ENCODE measurements around the gene LRRC56. TPM values are rescaled to one million over a fixed set of nuclear protein-coding genes. Genes with fewer than 3 reads are reported as not detected.

The LRRC56 gene
- under 1 TPM in 3 of 4 donors, not detected in 1; 0.13 to 0.69 (median 0.20) TPM for total RNA-seq

GRCh38 chr11:536841-537621 lies at the start of gene LRRC56:
TSS of gene LRRC56 (plus strand) at chr11:537527. CDS start at chr11:540685, 3,158 bp downstream.
- Histone ChIP-seq H3K4me3 (peak within 1 kb of the TSS in 1 of 2 donors; percentile 87), H3K36me3 (peaks cover 0 to 20% of the 10 kb centered on the region in 2 donors), H3K4me1 (peaks cover 0 to 51% (median 30%) of the 10 kb centered on the region in 3 donors), H3K9me3 (no peaks in the 10 kb centered on the region), H3K27ac (peak within 1 kb of the TSS in 3 of 4 donors; percentile 26 to 89 (median 28)), H3K27me3 (peaks cover 27% of the 10 kb centered on the region)
- WGBS, 2 donors (ENCODE audit: low coverage in 1 of 2): no CpG with 5 or more reads among the region's 93 CpGs
- no peak for TF ChIP-seq POLR2A (IDR thresholded peaks at IDR 0.05)
- TF ChIP-seq EP300 (IDR thresholded peaks at IDR 0.05): no peak
- TF ChIP-seq, protein P1, sequence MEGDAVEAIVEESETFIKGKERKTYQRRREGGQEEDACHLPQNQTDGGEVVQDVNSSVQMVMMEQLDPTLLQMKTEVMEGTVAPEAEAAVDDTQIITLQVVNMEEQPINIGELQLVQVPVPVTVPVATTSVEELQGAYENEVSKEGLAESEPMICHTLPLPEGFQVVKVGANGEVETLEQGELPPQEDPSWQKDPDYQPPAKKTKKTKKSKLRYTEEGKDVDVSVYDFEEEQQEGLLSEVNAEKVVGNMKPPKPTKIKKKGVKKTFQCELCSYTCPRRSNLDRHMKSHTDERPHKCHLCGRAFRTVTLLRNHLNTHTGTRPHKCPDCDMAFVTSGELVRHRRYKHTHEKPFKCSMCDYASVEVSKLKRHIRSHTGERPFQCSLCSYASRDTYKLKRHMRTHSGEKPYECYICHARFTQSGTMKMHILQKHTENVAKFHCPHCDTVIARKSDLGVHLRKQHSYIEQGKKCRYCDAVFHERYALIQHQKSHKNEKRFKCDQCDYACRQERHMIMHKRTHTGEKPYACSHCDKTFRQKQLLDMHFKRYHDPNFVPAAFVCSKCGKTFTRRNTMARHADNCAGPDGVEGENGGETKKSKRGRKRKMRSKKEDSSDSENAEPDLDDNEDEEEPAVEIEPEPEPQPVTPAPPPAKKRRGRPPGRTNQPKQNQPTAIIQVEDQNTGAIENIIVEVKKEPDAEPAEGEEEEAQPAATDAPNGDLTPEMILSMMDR (IDR thresholded peaks at IDR 0.05): no peak
- no peak for TF ChIP-seq POLR2AphosphoS5 (IDR thresholded peaks at IDR 0.05)
- no peak for ATAC-seq

- H3K27me3 ChIP-seq: no peaks in the 10 kb centered on the region
- no peak for ATAC-seq
- H3K27ac ChIP-seq: no peak overlapping the region
- H3K4me1 ChIP-seq: no peaks in the 10 kb centered on the region
- H3K4me3 ChIP-seq: no peak overlapping the region
- TF ChIP-seq, protein P1 (IDR thresholded peaks at IDR 0.05): no peak
- no peak for TF ChIP-seq POLR2A (IDR thresholded peaks at IDR 0.05)
- no peaks in the 10 kb centered on the region for H3K9me3 ChIP-seq
- peaks cover 0 to 49% of the 10 kb centered on the region in 2 donors for H3K36me3 ChIP-seq
- no CpG with 5 or more reads among the region's 22 CpGs for WGBS, 2 donors (ENCODE audit: low coverage in 1 of 2)
Measured at GRCh38 chr11:487571-488021, 49.7 kb upstream of the LRRC56 start.

- no peaks in the 10 kb centered on the region for H3K4me1 ChIP-seq
- TF ChIP-seq EP300 (IDR thresholded peaks at IDR 0.05) (no peak), POLR2A (IDR thresholded peaks at IDR 0.05) (no peak), POLR2AphosphoS5 (IDR thresholded peaks at IDR 0.05) (no peak)
- TF ChIP-seq, protein P1 (IDR thresholded peaks at IDR 0.05): no peak
- no CpG with 5 or more reads among the region's 25 CpGs for WGBS, 2 donors (ENCODE audit: low coverage in 1 of 2)
- no peak for ATAC-seq
- no peaks in the 10 kb centered on the region for H3K9me3 ChIP-seq
- peaks cover 0 to 54% of the 10 kb centered on the region in 2 donors for H3K36me3 ChIP-seq
- H3K27me3 ChIP-seq: no peaks in the 10 kb centered on the region
- H3K4me3 ChIP-seq: no peak overlapping the region
- no peak overlapping the region for H3K27ac ChIP-seq
Measured at GRCh38 chr11:488062-488461, 49.3 kb upstream of the LRRC56 start.

GRCh38 chr11:488579-488978 lies 48.7 kb upstream of the LRRC56 start:
- H3K4me3 ChIP-seq: no peak overlapping the region
- no peak overlapping the region for H3K27ac ChIP-seq
- 94% methylated on average over 6 of the region's 19 CpGs; no CpG with 5 or more reads in 1 of the 2 donors for WGBS, 2 donors (ENCODE audit: low coverage in 1 of 2)
- TF ChIP-seq POLR2AphosphoS5 (IDR thresholded peaks at IDR 0.05) (no peak), POLR2A (IDR thresholded peaks at IDR 0.05) (no peak), EP300 (IDR thresholded peaks at IDR 0.05) (no peak)
- TF ChIP-seq, protein P1 (IDR thresholded peaks at IDR 0.05): no peak
- no peak for ATAC-seq
- H3K27me3 ChIP-seq: no peaks in the 10 kb centered on the region
- H3K4me1 ChIP-seq: no peaks in the 10 kb centered on the region
- H3K9me3 ChIP-seq: no peaks in the 10 kb centered on the region
- H3K36me3 ChIP-seq: peaks cover 0 to 59% of the 10 kb centered on the region in 2 donors

GRCh38 chr11:488992-489391 lies 48.3 kb upstream of the LRRC56 start:
- Histone ChIP-seq H3K4me3 (no peak overlapping the region), H3K4me1 (no peaks in the 10 kb centered on the region), H3K27ac (no peak overlapping the region), H3K27me3 (no peaks in the 10 kb centered on the region), H3K36me3 (peaks cover 0 to 63% of the 10 kb centered on the region in 2 donors), H3K9me3 (no peaks in the 10 kb centered on the region)
- 100% methylated on average over 1 of the region's 19 CpGs; no CpG with 5 or more reads in 1 of the 2 donors for WGBS, 2 donors (ENCODE audit: low coverage in 1 of 2)
- TF ChIP-seq EP300 (IDR thresholded peaks at IDR 0.05) (no peak), POLR2AphosphoS5 (IDR thresholded peaks at IDR 0.05) (no peak), POLR2A (IDR thresholded peaks at IDR 0.05) (no peak)
- TF ChIP-seq, protein P1 (IDR thresholded peaks at IDR 0.05): no peak
- no peak for ATAC-seq

All from gastroesophageal sphincter (tissue), 4 donors.